ENCODE results near the gene PLCG2.
A peak's percentile ranks its signal among the peaks of the same experiment; 100 is the strongest.
"Not testable (repeated sequence)": the region's sequence is repeated elsewhere in the genome, so short reads cannot be mapped to it uniquely, and the experiment has no call there.

The PLCG2 gene

GRCh38 chr16:81778861-81779535, at the start of gene PLCG2:
PLCG2 (plus strand) TSS chr16:81779291; CDS start chr16:81785990, 6,699 bp downstream.
- DNase-seq (ENCODE audit: low spot score): no peak

- no peak for DNase-seq (ENCODE audit: low spot score)
Observed at GRCh38 chr16:81729451-81729850, 49.6 kb upstream of the PLCG2 start.

GRCh38 chr16:81730090-81731051, 48.7 kb upstream of the PLCG2 start:
- DNase-seq (ENCODE audit: low spot score): peak; percentile 88

GRCh38 chr16:81731649-81732048, 47.4 kb upstream of the PLCG2 start:
- DNase-seq (ENCODE audit: low spot score): no peak

- no peak for DNase-seq (ENCODE audit: low spot score)
Observed at GRCh38 chr16:81732699-81733098, 46.4 kb upstream of the PLCG2 start.

GRCh38 chr16:81733295-81733694, 45.8 kb upstream of the PLCG2 start:
- DNase-seq (ENCODE audit: low spot score): no peak

GRCh38 chr16:81734632-81735434, 44.3 kb upstream of the PLCG2 start:
- no peak for DNase-seq (ENCODE audit: low spot score)

GRCh38 chr16:81737885-81738536, 41.1 kb upstream of the PLCG2 start:
- DNase-seq (ENCODE audit: low spot score): peak; percentile 78

GRCh38 chr16:81738783-81739496, 40.2 kb upstream of the PLCG2 start:
- no peak for DNase-seq (ENCODE audit: low spot score)

GRCh38 chr16:81739503-81739902, 39.6 kb upstream of the PLCG2 start:
- no peak for DNase-seq (ENCODE audit: low spot score)

- DNase-seq (ENCODE audit: low spot score): no peak
Observed at GRCh38 chr16:81740169-81740568, 38.9 kb upstream of the PLCG2 start.

- DNase-seq (ENCODE audit: low spot score): not testable (repeated sequence)
Observed at GRCh38 chr16:81741430-81741770, 37.7 kb upstream of the PLCG2 start.

- no peak for DNase-seq (ENCODE audit: low spot score)
Observed at GRCh38 chr16:81744385-81744784, 34.7 kb upstream of the PLCG2 start.

GRCh38 chr16:81744911-81745310, 34.2 kb upstream of the PLCG2 start:
- DNase-seq (ENCODE audit: low spot score): no peak

- peak; percentile 77 for DNase-seq (ENCODE audit: low spot score)
Observed at GRCh38 chr16:81745704-81746558, 33.2 kb upstream of the PLCG2 start.

GRCh38 chr16:81746566-81746965, 32.5 kb upstream of the PLCG2 start:
- DNase-seq (ENCODE audit: low spot score): no peak

- DNase-seq (ENCODE audit: low spot score): no peak
Observed at GRCh38 chr16:81748476-81749198, 30.5 kb upstream of the PLCG2 start.

GRCh38 chr16:81752225-81752875, 26.7 kb upstream of the PLCG2 start:
- no peak for DNase-seq (ENCODE audit: low spot score)

- no peak for DNase-seq (ENCODE audit: low spot score)
Observed at GRCh38 chr16:81752876-81753227, 26.2 kb upstream of the PLCG2 start.
